Measurements from ENCODE around the gene SAP130. TPM values are rescaled to one million over a fixed set of nuclear protein-coding genes. Genes with fewer than 3 reads are reported as not detected.

SAP130 gene
- total and polyA plus RNA-seq, 4 donors, result 5.2 to 22.5 (median 7.0) TPM

DNA sequence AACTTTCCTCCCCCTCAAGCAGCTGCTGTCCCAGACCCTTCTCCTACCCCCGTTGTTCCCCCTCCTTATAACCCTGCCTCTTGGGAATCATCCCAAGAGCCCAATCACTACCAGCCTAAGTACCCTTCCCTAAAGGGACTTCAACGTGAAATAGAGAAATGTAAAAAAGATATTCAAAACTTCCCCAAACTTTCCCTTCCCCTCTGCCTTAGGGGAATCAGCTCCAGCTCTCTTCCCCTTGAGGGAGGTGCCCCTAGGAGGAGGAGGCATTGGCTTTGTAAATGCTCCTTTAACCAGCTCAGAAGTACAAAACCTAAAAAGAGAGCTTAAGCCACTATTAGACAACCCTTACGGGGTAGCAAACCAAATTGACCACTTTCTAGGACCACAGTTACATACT lies 10.6 kb upstream of the SAP130 start:
- no peak overlapping the region for H3K27ac ChIP-seq (ENCODE audit: low read depth in 1 of 2, low read length in 1 of 2)
- no peak overlapping the region for H3K4me3 ChIP-seq
- no peaks in the 10 kb centered on the region for H3K27me3 ChIP-seq (ENCODE audit: control insufficient read depth in 3 of 3, insufficient read depth in 3 of 3, low read length in 2 of 3)
- H3K4me1 ChIP-seq (ENCODE audit: control insufficient read depth in 5 of 5, insufficient read depth in 5 of 5, low read length in 5 of 5), result no peaks in the 10 kb centered on the region
- WGBS, 2 donors, result 73 to 74% methylated on average over 3 of the region's 3 CpGs
- DNase-seq (no peak), ATAC-seq (ENCODE audit: insufficient read depth, low FRiP score) (no peak)
- no peaks in the 10 kb centered on the region for H3K36me3 ChIP-seq (ENCODE audit: control insufficient read depth in 4 of 4, insufficient read depth in 4 of 4, low read length in 4 of 4)
- TF ChIP-seq, protein P1, sequence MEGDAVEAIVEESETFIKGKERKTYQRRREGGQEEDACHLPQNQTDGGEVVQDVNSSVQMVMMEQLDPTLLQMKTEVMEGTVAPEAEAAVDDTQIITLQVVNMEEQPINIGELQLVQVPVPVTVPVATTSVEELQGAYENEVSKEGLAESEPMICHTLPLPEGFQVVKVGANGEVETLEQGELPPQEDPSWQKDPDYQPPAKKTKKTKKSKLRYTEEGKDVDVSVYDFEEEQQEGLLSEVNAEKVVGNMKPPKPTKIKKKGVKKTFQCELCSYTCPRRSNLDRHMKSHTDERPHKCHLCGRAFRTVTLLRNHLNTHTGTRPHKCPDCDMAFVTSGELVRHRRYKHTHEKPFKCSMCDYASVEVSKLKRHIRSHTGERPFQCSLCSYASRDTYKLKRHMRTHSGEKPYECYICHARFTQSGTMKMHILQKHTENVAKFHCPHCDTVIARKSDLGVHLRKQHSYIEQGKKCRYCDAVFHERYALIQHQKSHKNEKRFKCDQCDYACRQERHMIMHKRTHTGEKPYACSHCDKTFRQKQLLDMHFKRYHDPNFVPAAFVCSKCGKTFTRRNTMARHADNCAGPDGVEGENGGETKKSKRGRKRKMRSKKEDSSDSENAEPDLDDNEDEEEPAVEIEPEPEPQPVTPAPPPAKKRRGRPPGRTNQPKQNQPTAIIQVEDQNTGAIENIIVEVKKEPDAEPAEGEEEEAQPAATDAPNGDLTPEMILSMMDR (IDR thresholded peaks at IDR 0.05; ENCODE audit: control extremely low read depth, extremely low read depth), result no peak
- H3K9me3 ChIP-seq (ENCODE audit: control insufficient read depth in 4 of 4, insufficient read depth in 3 of 4, low read length in 3 of 4), result peaks cover 0 to 27% (median 18%) of the 10 kb centered on the region in 4 donors
- no peak overlapping the region for H3K9ac ChIP-seq (ENCODE audit: insufficient read depth in 1 of 2, low read length in 2 of 2)

- ATAC-seq (ENCODE audit: insufficient read depth, low FRiP score) (no peak), DNase-seq (no peak)
- Histone ChIP-seq H3K4me1 (ENCODE audit: control insufficient read depth in 5 of 5, insufficient read depth in 5 of 5, low read length in 5 of 5) (no peaks in the 10 kb centered on the region), H3K4me3 (no peak overlapping the region), H3K9me3 (ENCODE audit: control insufficient read depth in 4 of 4, insufficient read depth in 3 of 4, low read length in 3 of 4) (peaks cover 0 to 23% (median 11%) of the 10 kb centered on the region in 4 donors), H3K27ac (ENCODE audit: low read depth in 1 of 2, low read length in 1 of 2) (no peak overlapping the region), H3K9ac (ENCODE audit: insufficient read depth in 1 of 2, low read length in 2 of 2) (no peak overlapping the region), H3K36me3 (ENCODE audit: control insufficient read depth in 4 of 4, insufficient read depth in 4 of 4, low read length in 4 of 4) (no peaks in the 10 kb centered on the region), H3K27me3 (ENCODE audit: control insufficient read depth in 3 of 3, insufficient read depth in 3 of 3, low read length in 2 of 3) (no peaks in the 10 kb centered on the region)
- TF ChIP-seq, protein P1 (IDR thresholded peaks at IDR 0.05; ENCODE audit: control extremely low read depth, extremely low read depth), result no peak
- WGBS, 2 donors, result 90 to 92% methylated on average over 5 of the region's 5 CpGs
Measured at GRCh38 chr2:128037649-128038048, 9.8 kb upstream of the SAP130 start.

DNA sequence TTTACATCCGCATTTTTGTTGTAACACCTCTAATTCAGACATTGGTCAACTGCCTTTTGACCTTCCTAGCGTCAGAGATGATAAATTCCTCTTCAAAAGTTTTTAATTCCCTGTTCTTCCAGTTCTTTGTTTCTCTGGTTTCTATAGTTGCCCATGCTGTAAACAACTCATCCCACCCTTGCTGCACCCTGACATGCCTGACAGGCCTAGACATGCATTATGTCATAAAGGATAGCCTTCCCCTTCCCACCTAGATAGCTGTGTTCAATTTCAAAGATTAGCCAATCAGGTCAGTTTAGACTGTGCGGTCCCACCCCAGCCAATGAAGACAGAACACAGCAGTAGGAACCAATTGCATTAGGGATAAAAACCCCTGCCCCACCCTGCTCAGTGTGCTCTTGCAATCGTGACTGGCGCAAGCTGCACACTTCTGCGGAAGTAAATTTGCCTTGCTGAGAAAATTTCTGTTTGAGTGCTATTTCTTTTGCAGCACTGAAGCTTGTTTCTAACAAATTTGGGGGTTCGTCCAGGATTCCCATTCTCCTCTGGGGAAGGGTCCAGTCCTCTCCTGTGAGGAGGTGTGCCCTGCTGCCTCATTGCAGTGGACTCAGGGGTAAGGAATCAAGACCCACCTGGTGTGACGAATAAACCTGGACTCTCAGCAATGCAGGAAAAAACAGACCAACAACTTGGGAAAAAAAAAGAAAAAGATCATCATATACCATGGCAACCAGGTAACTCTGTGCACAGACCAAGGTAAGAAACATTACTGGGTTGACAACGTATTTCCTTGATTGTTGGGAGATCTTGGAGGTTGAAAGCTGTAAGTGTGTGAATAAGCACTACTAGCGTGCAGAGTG lies 9.1 kb upstream of the SAP130 start:
- H3K9ac ChIP-seq (ENCODE audit: insufficient read depth in 1 of 2, low read length in 2 of 2), result no peak overlapping the region
- H3K27ac ChIP-seq (ENCODE audit: low read depth in 1 of 2, low read length in 1 of 2), result no peak overlapping the region
- H3K36me3 ChIP-seq (ENCODE audit: control insufficient read depth in 4 of 4, insufficient read depth in 4 of 4, low read length in 4 of 4), result no peaks in the 10 kb centered on the region
- H3K4me1 ChIP-seq (ENCODE audit: control insufficient read depth in 5 of 5, insufficient read depth in 5 of 5, low read length in 5 of 5), result no peaks in the 10 kb centered on the region
- peaks cover 0 to 23% (median 9%) of the 10 kb centered on the region in 4 donors for H3K9me3 ChIP-seq (ENCODE audit: control insufficient read depth in 4 of 4, insufficient read depth in 3 of 4, low read length in 3 of 4)
- TF ChIP-seq, protein P1 (IDR thresholded peaks at IDR 0.05; ENCODE audit: control extremely low read depth, extremely low read depth), result no peak
- ATAC-seq (ENCODE audit: insufficient read depth, low FRiP score) (no peak), DNase-seq (no peak)
- no peaks in the 10 kb centered on the region for H3K27me3 ChIP-seq (ENCODE audit: control insufficient read depth in 3 of 3, insufficient read depth in 3 of 3, low read length in 2 of 3)
- WGBS, 2 donors, result 90 to 92% methylated on average over 10 of the region's 10 CpGs
- no peak overlapping the region for H3K4me3 ChIP-seq

All from lung (tissue), 12 donors.